Activated CD8-positive, alpha-beta memory T cell treated with anti-CD3 and anti-CD28 coated beads, Interleukin-2, amount 50 U/mL, for 1 hour (primary cell): ENCODE results near the gene MED15.

ENCODE experiments used
- DNase-seq: peaks from one replicate; pipeline ENCODE4 v3.0.0-alpha.2; 2020; ENCODE audit errors: extremely low read depth

MED15 gene

GRCh38 chr22:20510811-20511577, 3.6 kb downstream of the MED15 start:
- no peak for DNase-seq

DNA sequence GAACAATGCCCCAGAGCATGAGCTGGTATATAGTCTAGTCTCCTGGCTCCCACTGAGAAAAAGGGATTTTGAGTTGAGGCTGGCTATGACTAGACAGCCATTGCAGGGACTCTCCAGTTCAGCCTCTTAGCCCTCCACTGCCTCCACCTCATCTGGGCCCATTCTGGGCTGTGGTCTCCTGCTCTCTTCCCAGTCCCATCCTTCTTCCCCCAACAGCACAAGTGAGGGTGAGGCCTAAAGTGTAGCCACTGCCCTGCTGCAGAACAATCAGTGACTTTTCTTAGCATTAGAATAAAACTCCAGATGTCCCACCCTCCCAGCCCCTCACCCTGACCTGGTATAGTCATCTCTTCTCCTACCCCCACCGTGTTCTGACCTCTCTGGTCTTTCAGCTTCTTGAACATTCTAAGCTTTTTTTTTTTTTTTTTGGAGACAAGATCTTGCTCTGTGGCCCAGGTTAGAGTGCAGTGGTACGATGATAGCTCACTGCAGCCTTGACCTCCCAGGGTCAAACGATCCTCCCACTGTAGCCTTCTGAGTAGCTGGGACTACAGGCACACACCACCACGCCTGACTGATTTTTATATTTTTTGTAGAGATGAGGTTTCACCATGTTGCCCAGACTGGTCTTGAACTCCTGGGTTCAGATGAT, 4.3 kb downstream of the MED15 start:
- no peak for DNase-seq

DNA sequence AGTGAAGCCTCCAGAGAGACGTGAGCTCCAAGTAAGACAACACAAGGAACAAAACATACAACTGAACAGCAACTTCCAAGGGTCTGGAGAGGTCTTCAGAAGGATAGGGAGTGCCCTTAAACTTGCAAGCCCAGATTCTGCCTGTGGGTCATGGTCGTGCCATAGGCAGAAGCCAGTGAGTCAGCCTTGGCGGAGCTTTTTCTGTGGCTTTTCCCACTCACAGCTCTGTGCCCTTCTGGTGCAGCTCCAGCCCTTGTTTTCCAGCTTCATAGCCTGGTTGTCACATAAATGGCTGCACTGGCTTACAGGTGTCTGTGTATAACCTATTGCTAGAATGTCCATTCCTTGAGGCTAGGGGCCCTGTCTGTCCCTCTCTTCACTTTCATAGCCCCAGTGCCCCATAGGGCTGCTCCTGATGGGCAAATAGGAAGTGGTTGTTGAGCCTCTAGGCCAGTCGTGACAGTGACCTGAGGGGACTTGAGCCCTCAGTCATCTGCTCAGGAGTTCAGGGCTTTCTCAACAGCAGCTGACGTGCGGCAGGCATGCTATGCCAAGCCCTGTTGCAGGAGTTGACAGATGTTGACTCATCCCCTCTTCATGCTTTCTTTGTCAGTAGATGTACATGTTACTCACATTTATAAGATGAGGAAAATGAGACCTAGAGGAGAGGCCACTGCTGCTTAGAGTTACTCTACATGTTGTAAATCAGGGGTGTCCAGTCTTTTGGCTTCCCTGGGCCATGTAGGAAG, 7.4 kb downstream of the MED15 start:
- no peak for DNase-seq

- no peak for DNase-seq
These were observed 9.0 kb downstream of the MED15 start for GRCh38 chr22:20516399-20516798.

GRCh38 chr22:20517422-20517821, 10.0 kb downstream of the MED15 start:
- DNase-seq = no peak

DNA sequence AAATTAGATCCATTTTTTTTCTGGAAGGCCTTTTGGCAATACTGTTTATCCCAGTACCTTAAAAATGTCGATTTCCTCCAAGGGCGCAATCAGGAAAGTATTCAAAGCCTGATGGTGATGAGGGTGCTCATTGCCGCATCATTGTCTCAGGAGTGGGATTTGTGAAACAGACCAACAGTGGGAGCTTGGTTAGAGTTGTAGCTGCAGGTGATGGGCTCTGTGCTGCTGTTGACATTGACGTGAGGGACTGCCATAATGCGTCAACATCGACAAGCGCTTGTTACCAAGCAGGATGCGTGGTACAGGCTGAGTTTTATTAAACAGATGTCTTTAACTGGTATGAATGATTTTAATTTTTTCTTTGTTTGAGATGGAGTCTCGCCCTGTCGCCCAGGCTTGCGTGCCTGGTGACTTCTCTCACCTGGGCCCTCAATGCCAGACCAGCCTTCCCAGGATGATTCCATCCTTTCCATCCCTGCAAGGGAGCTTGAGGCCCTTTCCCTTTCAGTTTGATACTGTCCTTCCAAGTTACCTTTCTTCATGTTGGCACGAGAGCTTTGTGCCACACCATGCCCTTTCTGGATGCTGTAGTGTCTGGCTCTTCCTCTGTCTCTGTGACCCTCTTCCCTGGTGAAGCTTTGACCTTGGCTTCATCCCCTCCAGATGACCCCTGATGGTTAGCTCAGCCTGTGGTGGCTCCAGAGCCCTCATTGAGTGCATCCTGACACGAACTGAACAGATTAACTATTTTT, 10.6 kb downstream of the MED15 start:
- DNase-seq = no peak

DNA sequence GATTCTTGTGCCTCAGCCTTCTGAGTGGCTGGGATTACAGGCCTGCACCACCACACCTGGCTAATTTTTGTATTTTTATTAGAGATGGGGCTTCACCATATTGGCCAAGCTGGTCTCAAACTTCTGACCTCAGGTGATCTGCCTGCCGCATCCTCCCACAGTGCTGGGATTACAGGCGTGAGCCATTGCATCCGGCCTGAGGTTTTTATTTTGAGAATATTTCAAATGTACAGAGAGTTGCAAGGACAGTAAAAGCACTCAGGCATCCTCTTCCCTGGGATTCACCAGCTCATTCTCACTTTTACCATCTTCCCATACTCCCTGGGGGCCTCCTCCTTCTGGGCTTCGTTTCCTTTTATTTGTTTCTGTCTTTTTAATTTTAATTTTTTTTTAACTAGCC, 12.1 kb downstream of the MED15 start:
- no peak for DNase-seq

DNA sequence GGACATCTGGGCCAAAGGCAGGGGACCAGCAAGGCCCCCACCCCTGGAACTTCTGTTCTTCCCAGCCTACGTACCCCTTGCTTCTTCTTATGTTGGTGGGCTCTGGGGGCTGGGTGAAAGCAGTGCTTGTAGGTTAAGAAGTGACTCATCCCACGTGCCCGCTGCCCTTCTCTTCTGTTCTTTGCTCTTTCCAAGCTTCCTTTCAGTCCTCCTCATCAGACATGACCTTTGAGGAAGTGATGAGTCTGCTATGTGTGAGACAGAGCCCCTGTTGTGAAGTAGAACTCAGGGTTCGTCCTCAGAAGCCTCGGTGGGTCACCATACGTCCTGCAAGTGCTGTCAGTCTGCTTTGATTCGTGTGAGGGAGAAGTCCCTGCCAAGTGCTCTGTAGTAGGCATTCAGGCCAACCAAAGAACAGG, 12.7 kb downstream of the MED15 start:
- DNase-seq = no peak

DNA sequence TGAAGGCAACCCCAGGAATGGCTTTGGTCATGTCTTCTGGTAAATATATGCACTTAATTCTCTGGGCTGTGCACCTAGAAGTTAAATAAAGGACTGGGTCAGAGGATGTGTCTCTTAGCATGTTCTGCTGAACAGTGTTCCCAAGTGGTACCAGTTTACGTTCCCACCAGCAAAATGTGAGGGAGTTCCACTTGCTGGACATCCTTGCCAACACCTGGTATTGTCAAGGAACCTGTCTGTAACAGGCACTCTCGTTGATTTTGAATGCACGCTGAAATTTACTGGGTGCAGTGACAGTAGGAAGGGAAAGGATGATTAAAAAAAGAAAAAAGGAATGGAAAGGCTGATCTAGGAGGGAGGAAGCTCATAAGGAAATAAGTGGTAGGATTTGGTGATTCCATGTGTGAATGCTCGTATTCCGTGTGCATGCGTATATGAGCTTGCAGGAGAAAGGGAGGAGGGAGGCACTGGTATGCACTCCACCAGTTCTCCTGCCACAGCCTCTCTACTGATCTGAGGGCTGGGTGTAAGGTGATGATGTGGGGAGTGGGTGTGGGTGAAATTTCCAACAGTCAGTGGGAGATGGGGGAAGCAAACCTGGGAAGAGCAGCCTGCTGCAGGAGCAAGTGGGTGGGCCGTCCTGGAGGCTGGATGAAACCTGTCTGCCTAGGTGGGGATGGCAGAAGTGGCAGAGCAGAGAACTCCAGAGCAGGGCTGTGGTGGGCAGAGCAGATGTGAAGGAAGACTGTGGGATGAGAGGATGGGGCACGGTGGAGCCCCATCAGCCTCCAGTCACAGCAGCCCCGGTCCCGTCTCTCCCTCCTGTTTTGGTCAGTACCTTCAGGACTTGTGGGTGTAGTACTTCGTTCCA, 15.0 kb downstream of the MED15 start:
- DNase-seq = no peak

DNA sequence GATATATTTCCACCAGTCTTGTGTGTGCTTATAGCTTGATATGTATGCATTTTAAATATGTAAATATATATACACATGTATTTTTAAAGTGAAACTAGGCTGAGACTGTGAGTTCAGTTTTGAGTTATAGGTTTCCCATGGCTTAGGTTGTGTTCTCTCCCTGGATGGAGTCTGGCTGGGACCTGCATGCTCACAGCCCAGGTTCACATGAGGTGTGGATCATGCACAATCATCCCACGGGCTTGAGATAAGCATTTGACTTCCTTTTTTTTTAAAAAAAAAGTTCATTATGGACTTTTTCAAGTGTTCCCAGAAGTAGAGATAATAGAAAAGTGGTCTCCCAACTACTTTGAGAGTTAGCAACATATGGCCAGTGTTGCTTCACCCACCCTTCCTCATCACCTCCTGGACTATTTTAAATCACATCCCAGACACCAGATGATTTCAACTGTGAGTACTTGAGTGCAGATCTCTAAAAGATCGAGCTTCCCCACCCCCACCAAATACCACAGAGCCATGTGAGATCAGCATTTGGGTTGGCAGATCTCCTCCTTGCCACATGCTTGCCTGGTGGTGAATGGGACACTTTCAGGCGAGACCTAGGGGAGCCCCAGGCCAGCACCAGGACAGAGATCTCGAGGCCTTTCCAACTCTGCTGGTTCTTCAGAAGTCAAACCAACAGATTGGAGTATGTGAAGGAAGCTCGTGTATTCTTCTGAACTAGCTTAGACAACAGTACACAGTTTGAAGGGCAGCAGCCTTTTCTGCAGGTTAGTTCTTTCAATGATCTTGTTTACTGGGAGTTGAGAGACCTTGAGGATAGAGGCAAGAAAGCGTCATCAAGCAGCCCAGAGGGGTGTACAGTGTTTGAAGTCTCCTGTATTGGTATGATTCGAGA, 15.9 kb downstream of the MED15 start:
- no peak for DNase-seq

- DNase-seq = no peak
These were observed 16.6 kb downstream of the MED15 start for GRCh38 chr22:20524004-20524481.

- DNase-seq = no peak
These were observed 17.6 kb downstream of the MED15 start for GRCh38 chr22:20525048-20525447.

GRCh38 chr22:20526305-20526627, 18.9 kb downstream of the MED15 start:
- DNase-seq = no peak

GRCh38 chr22:20526628-20527355, 19.4 kb downstream of the MED15 start:
- no peak for DNase-seq

- DNase-seq = no peak
These were observed 21.1 kb downstream of the MED15 start for GRCh38 chr22:20528405-20528978.

GRCh38 chr22:20530368-20531153, 23.2 kb downstream of the MED15 start:
- DNase-seq = no peak

DNA sequence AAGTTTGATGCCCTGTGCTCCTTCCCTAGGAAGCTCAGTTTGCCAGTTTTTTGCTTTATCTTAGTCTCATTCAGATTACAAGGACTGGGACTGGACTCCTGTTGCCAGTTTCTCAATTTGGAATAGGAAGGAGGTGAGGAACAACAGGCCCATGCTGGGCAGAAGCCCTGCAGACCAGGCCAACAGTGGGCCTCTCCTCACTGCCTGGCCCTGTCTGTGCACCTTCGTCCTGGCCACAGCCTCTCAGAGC, 23.7 kb downstream of the MED15 start:
- DNase-seq = no peak

DNA sequence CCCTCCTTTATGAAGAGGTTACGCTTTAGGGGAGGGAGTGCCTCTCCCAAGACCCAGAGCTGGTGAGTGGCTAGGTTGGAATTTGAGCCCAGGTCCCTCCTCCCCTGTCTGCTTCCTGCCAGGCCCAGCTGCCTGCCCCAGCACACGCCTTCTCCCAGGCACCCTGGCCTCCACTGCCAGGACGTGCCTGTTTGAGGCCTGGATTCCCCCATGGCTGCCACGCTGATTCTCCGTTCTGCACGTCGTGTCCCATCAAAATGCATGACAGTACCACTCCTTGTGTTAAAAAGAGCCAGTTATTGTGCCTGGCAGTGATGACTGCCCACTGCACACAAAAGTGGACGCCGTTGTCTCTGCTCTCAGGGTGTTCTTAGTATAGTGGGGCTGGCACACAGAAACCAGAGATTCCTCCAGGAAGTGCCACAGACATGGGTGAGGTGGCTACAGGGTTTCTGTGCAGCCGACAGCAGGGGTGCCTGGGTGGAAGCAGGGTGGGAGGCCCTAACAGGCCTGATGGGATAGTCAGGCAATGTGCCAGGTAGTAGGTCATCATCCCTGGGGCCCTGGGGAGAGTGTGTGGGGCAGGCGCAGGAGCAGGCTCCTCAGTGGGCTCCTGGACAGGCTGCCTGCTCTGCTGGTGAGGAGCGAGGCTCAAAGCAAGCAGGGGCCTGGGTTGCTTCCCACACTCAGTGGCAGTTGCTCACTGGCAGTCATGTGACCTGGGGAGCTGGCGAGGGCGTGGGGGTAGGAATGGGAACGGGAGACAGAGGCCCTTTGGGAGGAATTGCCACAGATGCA, 24.2 kb downstream of the MED15 start:
- DNase-seq = no peak
